Measurements from ENCODE around the gene CIRBP. TPM values are rescaled to one million over a fixed set of nuclear protein-coding genes. Genes with fewer than 3 reads are reported as not detected.

CIRBP gene
- total RNA-seq, 1 donor from 2014 or later = 370 TPM

- Histone ChIP-seq H3K36me3 (ENCODE audit: control insufficient read depth, insufficient read depth, low read length) (peaks cover 2% of the 10 kb centered on the region), H3K27me3 (ENCODE audit: control insufficient read depth, insufficient read depth, low read length) (no peaks in the 10 kb centered on the region), H3K4me3 (ENCODE audit: low read depth, low read length) (peak overlapping the region; percentile 46)
- FAIRE-seq (no peak), DNase-seq (ENCODE audit: low read depth) (no peak)
- TF ChIP-seq CTCF (IDR thresholded peaks at IDR 0.05; ENCODE audit: insufficient read depth, low read length, severe bottlenecking) = no peak
Observed at GRCh38 chr19:1265615-1266128, 3.5 kb upstream of the CIRBP start.

GRCh38 chr19:1266129-1266915 lies 2.8 kb upstream of the CIRBP start:
- H3K4me3 ChIP-seq (ENCODE audit: low read depth, low read length) = peak overlapping the region; percentile 46
- H3K27me3 ChIP-seq (ENCODE audit: control insufficient read depth, insufficient read depth, low read length) = no peaks in the 10 kb centered on the region
- TF ChIP-seq CTCF (IDR thresholded peaks at IDR 0.05; ENCODE audit: insufficient read depth, low read length, severe bottlenecking) = no peak
- H3K36me3 ChIP-seq (ENCODE audit: control insufficient read depth, insufficient read depth, low read length) = peaks cover 7% of the 10 kb centered on the region
- peak; percentile 56 for DNase-seq (ENCODE audit: low read depth)
- FAIRE-seq = no peak

GRCh38 chr19:1266916-1267476 lies 2.1 kb upstream of the CIRBP start:
- no peak for DNase-seq (ENCODE audit: low read depth)
- peak; percentile 82 for TF ChIP-seq CTCF (IDR thresholded peaks at IDR 0.05; ENCODE audit: insufficient read depth, low read length, severe bottlenecking)
- no peak for FAIRE-seq
- no peaks in the 10 kb centered on the region for H3K27me3 ChIP-seq (ENCODE audit: control insufficient read depth, insufficient read depth, low read length)
- peak overlapping the region; percentile 46 for H3K4me3 ChIP-seq (ENCODE audit: low read depth, low read length)
- H3K36me3 ChIP-seq (ENCODE audit: control insufficient read depth, insufficient read depth, low read length) = peaks cover 12% of the 10 kb centered on the region

GRCh38 chr19:1267477-1268225 lies 1.5 kb upstream of the CIRBP start:
- no peak for DNase-seq (ENCODE audit: low read depth)
- TF ChIP-seq CTCF (IDR thresholded peaks at IDR 0.05; ENCODE audit: insufficient read depth, low read length, severe bottlenecking) = no peak
- peaks cover 17% of the 10 kb centered on the region for H3K36me3 ChIP-seq (ENCODE audit: control insufficient read depth, insufficient read depth, low read length)
- H3K27me3 ChIP-seq (ENCODE audit: control insufficient read depth, insufficient read depth, low read length) = no peaks in the 10 kb centered on the region
- H3K4me3 ChIP-seq (ENCODE audit: low read depth, low read length) = peak overlapping the region; percentile 46
- FAIRE-seq = no peak

- FAIRE-seq = no peak
- Histone ChIP-seq H3K4me3 (ENCODE audit: low read depth, low read length) (no peak overlapping the region), H3K36me3 (ENCODE audit: control insufficient read depth, insufficient read depth, low read length) (peaks cover 25% of the 10 kb centered on the region), H3K27me3 (ENCODE audit: control insufficient read depth, insufficient read depth, low read length) (no peaks in the 10 kb centered on the region)
- TF ChIP-seq CTCF (IDR thresholded peaks at IDR 0.05; ENCODE audit: insufficient read depth, low read length, severe bottlenecking) = no peak
- DNase-seq (ENCODE audit: low read depth) = no peak
Observed at GRCh38 chr19:1268226-1269064, 687 bp upstream of the CIRBP start.

All from bronchial epithelial cell (primary cell).